Erythroblast (primary cell): ENCODE measurements around the gene PPP2R1A.

Experiments
- GATA1 ChIP-seq: IDR thresholded peaks from 2 replicates; pipeline ENCODE4 v1.6.1; 2011; ENCODE audit warnings: low read depth, mild to moderate bottlenecking, control low read depth, low read length, moderate library complexity
- POLR2A ChIP-seq: IDR thresholded peaks from 2 replicates; pipeline ENCODE4 v1.6.1; 2011; ENCODE audit warnings: mild to moderate bottlenecking, low read length

GRCh38 chr19:52171321-52172169 is 18.3 kb upstream of the PPP2R1A start, which contains the start of gene ZNF836:
- no peak for TF ChIP-seq POLR2A
- no peak for TF ChIP-seq GATA1
